ENCODE measurements around the gene UPB1.
A peak's percentile ranks its signal among the peaks of the same experiment; 100 is the strongest.
"Not testable (repeated sequence)": the region's sequence is repeated elsewhere in the genome, so short reads cannot be mapped to it uniquely, and the experiment has no call there.

Gene UPB1

GRCh38 chr22:24504540-24504939 is 9.4 kb downstream of the UPB1 start:
- DNase-seq (ENCODE audit: low read depth) = no peak

- no peak for DNase-seq (ENCODE audit: low read depth)
Observed at GRCh38 chr22:24504956-24505736, 10.0 kb downstream of the UPB1 start.

- DNase-seq (ENCODE audit: low read depth) = no peak
Observed at GRCh38 chr22:24506802-24507438, 11.8 kb downstream of the UPB1 start.

- no peak for DNase-seq (ENCODE audit: low read depth)
Observed at GRCh38 chr22:24507716-24508115, 12.6 kb downstream of the UPB1 start.

- peak; percentile 42 for DNase-seq (ENCODE audit: low read depth)
Observed at GRCh38 chr22:24510637-24511625, 15.8 kb downstream of the UPB1 start.

- no peak for DNase-seq (ENCODE audit: low read depth)
Observed at GRCh38 chr22:24512043-24512442, 16.9 kb downstream of the UPB1 start.

GRCh38 chr22:24513378-24514240 is 18.5 kb downstream of the UPB1 start:
- no peak for DNase-seq (ENCODE audit: low read depth)

- no peak for DNase-seq (ENCODE audit: low read depth)
Observed at GRCh38 chr22:24514241-24515026, 19.3 kb downstream of the UPB1 start.

GRCh38 chr22:24515027-24515338 is 19.9 kb downstream of the UPB1 start:
- DNase-seq (ENCODE audit: low read depth) = no peak

- no peak for DNase-seq (ENCODE audit: low read depth)
Observed at GRCh38 chr22:24516301-24516737, 21.2 kb downstream of the UPB1 start.

GRCh38 chr22:24517446-24517845 is 22.3 kb downstream of the UPB1 start:
- no peak for DNase-seq (ENCODE audit: low read depth)

GRCh38 chr22:24518228-24518627 is 23.1 kb downstream of the UPB1 start:
- DNase-seq (ENCODE audit: low read depth) = no peak

GRCh38 chr22:24518771-24519485 is 23.8 kb downstream of the UPB1 start:
- no peak for DNase-seq (ENCODE audit: low read depth)

GRCh38 chr22:24519496-24519895 is 24.4 kb downstream of the UPB1 start:
- DNase-seq (ENCODE audit: low read depth) = no peak

GRCh38 chr22:24521791-24522245 is 26.7 kb downstream of the UPB1 start:
- no peak for DNase-seq (ENCODE audit: low read depth)

- DNase-seq (ENCODE audit: low read depth) = no peak
Observed at GRCh38 chr22:24523873-24524272, 28.7 kb downstream of the UPB1 start.

- peak; percentile 70 for DNase-seq (ENCODE audit: low read depth)
Observed at GRCh38 chr22:24525416-24526037, 30.4 kb downstream of the UPB1 start.

- DNase-seq (ENCODE audit: low read depth) = no peak
Observed at GRCh38 chr22:24526191-24526590, 31.1 kb downstream of the UPB1 start.

GRCh38 chr22:24529898-24530297 is 34.8 kb downstream of the UPB1 start:
- no peak for DNase-seq (ENCODE audit: low read depth)

- not testable (repeated sequence) for DNase-seq (ENCODE audit: low read depth)
Observed at GRCh38 chr22:24530968-24531367, 35.8 kb downstream of the UPB1 start.

Measured in CMK (cell line).